ENCODE data around the gene ZCWPW1. TPM values are rescaled to one million over a fixed set of nuclear protein-coding genes. Genes with fewer than 3 reads are reported as not detected.

ZCWPW1 gene
- total and polyA plus RNA-seq, 2 of the 8 experiments (the other 6 are each of a cell fraction or from before 2014, with no cell fraction given): 0.51 to 1.4 TPM

DNA sequence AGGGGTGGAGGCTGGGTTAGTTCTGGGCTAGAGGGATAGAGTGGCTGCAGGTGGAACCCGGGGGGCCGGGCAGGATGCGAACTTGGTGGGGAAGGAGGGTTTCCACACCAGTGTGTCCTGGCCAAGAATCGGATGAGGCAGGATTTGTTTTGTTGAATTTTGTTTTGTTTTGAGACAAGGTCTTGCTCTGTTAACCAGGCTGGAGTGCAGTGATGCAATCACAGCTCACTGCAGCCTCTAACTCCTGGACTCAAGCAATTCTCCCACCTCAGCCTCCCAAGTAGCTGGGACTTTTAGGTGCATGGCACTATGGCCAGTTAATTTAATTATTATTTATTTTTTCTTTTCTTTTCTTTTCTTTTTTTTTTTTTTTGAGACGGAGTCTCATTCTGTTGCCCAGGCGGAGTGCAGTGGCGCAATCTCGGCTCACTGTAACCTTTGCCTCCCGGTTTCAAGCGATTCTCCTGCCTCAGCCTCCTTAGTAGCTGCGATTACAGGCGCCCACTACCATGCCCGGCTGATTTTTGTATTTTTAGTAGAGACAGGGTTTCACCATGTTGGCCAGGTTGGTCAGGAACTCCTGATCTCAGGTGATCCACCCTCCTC lies 20.8 kb upstream of the ZCWPW1 start:
- Histone ChIP-seq H3K4me1 (replicated peaks in 1 of 4; ENCODE audit: control insufficient read depth in 3 of 4, insufficient read depth in 4 of 4, low read length in 3 of 4) (peaks cover 0 to 5% (median 2%) of the 10 kb centered on the region in 4 experiments; a peak in 3 of 7 replicates), H3K36me3 (ENCODE audit: control insufficient read depth in 2 of 4, insufficient read depth in 4 of 4, low read length in 3 of 4) (no peaks in the 10 kb centered on the region), H3K4me3 (ENCODE audit: extremely low read depth in 1 of 4, insufficient read depth in 2 of 4, low read depth in 3 of 4, low read length in 4 of 4) (no peak overlapping the region), H3K23me2 (ENCODE audit: low read depth, low read length) (no peaks in the 10 kb centered on the region), H3K4me2 (ENCODE audit: insufficient read depth in 1 of 2, low read depth in 2 of 2, low read length in 2 of 2) (no peak overlapping the region), H3K79me1 (ENCODE audit: low read depth, low read length) (no peaks in the 10 kb centered on the region), H3K4ac (replicated peaks; ENCODE audit: insufficient read length, low read depth, low read length) (no peak overlapping the region), H2BK20ac (ENCODE audit: low read length) (no peak overlapping the region), H4K20me1 (replicated peaks in 1 of 2; ENCODE audit: control insufficient read depth in 1 of 2, insufficient read depth in 2 of 2, low read length in 2 of 2) (no peaks in the 10 kb centered on the region), H2AK5ac (ENCODE audit: low read depth, low read length) (no peak overlapping the region; the same call in 1 of the 2 replicates), H3K9me3 (ENCODE audit: insufficient read depth in 2 of 2, low read depth in 1 of 2, low read length in 1 of 2) (no peaks in the 10 kb centered on the region), H3K27me3 (replicated peaks in 1 of 4; ENCODE audit: control insufficient read depth in 3 of 4, extremely low read depth in 1 of 4, insufficient read depth in 3 of 4, low read length in 3 of 4) (no peaks in the 10 kb centered on the region), H2BK15ac (ENCODE audit: low read length) (no peak overlapping the region), H4K5ac (ENCODE audit: insufficient read length, low read depth, low read length) (no peak overlapping the region), H3K9ac (replicated peaks in 1 of 4; ENCODE audit: extremely low read depth in 1 of 4, low read depth in 3 of 4, low read length in 3 of 4) (no peak overlapping the region), H2BK120ac (replicated peaks; ENCODE audit: low read depth, low read length) (no peak overlapping the region), H2AFZ (ENCODE audit: low read length) (no peak overlapping the region), H4K91ac (replicated peaks; ENCODE audit: insufficient read length, low read length) (no peak overlapping the region), H3K79me2 (ENCODE audit: control insufficient read depth in 1 of 2, insufficient read depth in 2 of 2, low read length in 2 of 2) (no peaks in the 10 kb centered on the region), H3K56ac (replicated peaks; ENCODE audit: insufficient read length, low read depth, low read length) (no peak overlapping the region), H3K14ac (ENCODE audit: insufficient read length) (no peak overlapping the region), H2BK12ac (ENCODE audit: low read depth, low read length) (no peak overlapping the region), H4K8ac (ENCODE audit: extremely low read depth, insufficient read depth, low read length) (no peak overlapping the region; the same call in 1 of the 2 replicates), H3K23ac (ENCODE audit: insufficient read length) (no peak overlapping the region), H2BK5ac (ENCODE audit: low read depth, low read length) (no peak overlapping the region), H3K27ac (ENCODE audit: low read depth, low read length) (no peak overlapping the region), H3K18ac (ENCODE audit: extremely low read depth, low read length) (no peak overlapping the region)
- DNase-seq (ENCODE audit: low read depth in 1 of 2, low spot score in 2 of 2) (no peak), FAIRE-seq (no peak)
- ChIA-PET CTCF (ENCODE audit: partially characterized antibody) (interaction anchor here (0.7 to 8.3 kb wide), 6 partner anchors 8 to 406 kb away, joined by 3 to 70 read pairs (median 6); partner anchors contain the start of genes PPP1R35 and SPACDR), POLR2A (ENCODE audit: partially characterized antibody) (interaction anchor here (7.4 to 8.2 kb wide), 2 partner anchors 14 to 20 kb away, joined by 55 to 81 read pairs; partner anchors contain the start of genes MEPCE, PPP1R35 and ZCWPW1)
- WGBS, 2 experiments (ENCODE audit: extremely low coverage in 1 of 2, insufficient coverage in 1 of 2, insufficient read length in 1 of 2, insufficient replicate concordance in 2 of 2, low coverage in 1 of 2, low lambda C conversion rate in 2 of 2, missing lambda C conversion rate in 1 of 2): 97% methylated on average over 12 of the region's 13 CpGs; no CpG with 5 or more reads in 1 of the 2 experiments
- TF ChIP-seq RBBP5 (IDR thresholded peaks at IDR 0.05; ENCODE audit: borderline replicate concordance, low read depth, low read length) (no peak), GTF2F1 (IDR thresholded peaks at IDR 0.05; ENCODE audit: borderline replicate concordance, low read depth, low read length) (no peak), KDM1A (IDR thresholded peaks at IDR 0.05; ENCODE audit: borderline replicate concordance, low read length) (no peak), POU5F1 (IDR thresholded peaks at IDR 0.05; ENCODE audit: low read depth, low read length) (no peak), CBX5 (IDR thresholded peaks at IDR 0.05; ENCODE audit: low read depth, low read length) (no peak), ZNF274 (IDR thresholded peaks at IDR 0.05; ENCODE audit: borderline replicate concordance, extremely low read depth, low read length) (no peak), SP1 (IDR thresholded peaks at IDR 0.05; ENCODE audit: low read depth, low read length) (no peak), YY1 (IDR thresholded peaks at IDR 0.05; ENCODE audit: low read depth, low read length) (no peak)
- TF ChIP-seq, protein P1, sequence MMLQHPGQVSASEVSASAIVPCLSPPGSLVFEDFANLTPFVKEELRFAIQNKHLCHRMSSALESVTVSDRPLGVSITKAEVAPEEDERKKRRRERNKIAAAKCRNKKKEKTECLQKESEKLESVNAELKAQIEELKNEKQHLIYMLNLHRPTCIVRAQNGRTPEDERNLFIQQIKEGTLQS (IDR thresholded peaks at IDR 0.05; ENCODE audit: insufficient read depth, low read depth, low read length): no peak
